A549 (cell line): ENCODE results near the gene ZC2HC1B. TPM values are rescaled to one million over a fixed set of nuclear protein-coding genes. Genes with fewer than 3 reads are reported as not detected.

Source experiments
- ATAC-seq, 2 experiments: fragments of 200-7000 bp in 1 of 2; fragments of >200 bp in 1 of 2; cut with Nextera tagmentation in 1 of 2; cut with Tn5 transposase in 1 of 2; 3 replicates each; pipeline versions ENCODE4 v1.8.0 to v1.9.1; 2018 to 2020; ENCODE audit warnings: mild to moderate bottlenecking in 1 of 2, moderate library complexity in 1 of 2
- CTCF ChIA-PET: fragments of 300-600 bp; sonication (Branson Sonifier 250); formaldehyde crosslinking; extraction: SDS; loops from one replicate; lab custom pipeline; 2021; ENCODE audit warnings: antibody characterized with exemption, inconsistent platforms; lab: Yijun Ruan, JAX
- POLR2A ChIA-PET: fragments of 350-600 bp; formaldehyde crosslinking; extraction: SDS; loops from one replicate; lab custom pipeline; 2021; ENCODE audit warnings: antibody characterized with exemption, inconsistent platforms; lab: Yijun Ruan, JAX
- DNase-seq, 2 experiments: peaks; one replicate each; pipeline versions ENCODE4 v3.0.0 to v3.0.0-alpha.2; 2011 to 2016; ENCODE audit warnings: low read depth in 1 of 2, low spot score in 1 of 2
- FAIRE-seq: peaks from 2 replicates; lab custom pipeline; 2011; peaks lifted over from hg19 to GRCh38; lab: Jason Lieb, UNC
- H3K27ac ChIP-seq, 2 experiments: fragments of >200 bp; sonication (Bioruptor Twin); formaldehyde crosslinking; 3 replicates each; pipeline ENCODE4 v1.5.1; 2016 to 2017
- H3K4me1 ChIP-seq: fragments of >200 bp; sonication (Bioruptor Twin); formaldehyde crosslinking; 3 replicates; pipeline ENCODE4 v1.6.1; 2016
- H3K4me2 ChIP-seq: fragments of >200 bp; sonication (Bioruptor Twin); formaldehyde crosslinking; 3 replicates; pipeline ENCODE4 v1.6.1; 2016
- H3K4me3 ChIP-seq: fragments of >200 bp; sonication (Bioruptor Twin); formaldehyde crosslinking; 3 replicates; pipeline ENCODE4 v1.5.1; 2016
- H3K9me3 ChIP-seq: fragments of >200 bp; sonication (Bioruptor Twin); formaldehyde crosslinking; 3 replicates; pipeline ENCODE4 v1.6.1; 2016
- ESRRA ChIP-seq: fragments of 150-350 bp; IDR thresholded peaks from 2 replicates; pipeline ENCODE4 v1.6.1; 2014; ENCODE audit warnings: mild to moderate bottlenecking, low read length, borderline replicate concordance
- FOSB ChIP-seq: fragments of 250-450 bp; sonication (Bioruptor Pico); IDR thresholded peaks from 2 replicates; pipeline ENCODE4 v1.5.0; 2020; ENCODE audit warnings: mild to moderate bottlenecking, moderate library complexity
- FOXS1 ChIP-seq: fragments of 250-450 bp; sonication (Bioruptor Pico); IDR thresholded peaks from 2 replicates; pipeline ENCODE4 v1.5.0; 2020; ENCODE audit warnings: mild to moderate bottlenecking, moderate library complexity
- JUN ChIP-seq, 2 experiments: fragments of >200 bp; sonication (Bioruptor Twin); formaldehyde crosslinking; IDR thresholded peaks; 2 replicates in 1 of 2; 3 replicates in 1 of 2; pipeline ENCODE4 v1.6.1; 2016 to 2017
- MAFK ChIP-seq: fragments of 450-650 bp; IDR thresholded peaks from 2 replicates; pipeline ENCODE4 v1.6.1; 2014; ENCODE audit not compliant: partially characterized antibody
- NFE2L2 ChIP-seq: fragments of 150-350 bp; conservative IDR thresholded peaks from 2 replicates; pipeline ENCODE4 v1.6.1; 2014; ENCODE audit warnings: low read length
- POLR2A ChIP-seq: IDR thresholded peaks from 2 replicates; pipeline ENCODE4 v1.6.1; 2012; ENCODE audit warnings: mild to moderate bottlenecking, low read length
- RCOR1 ChIP-seq: fragments of 150-350 bp; IDR thresholded peaks from 2 replicates; pipeline ENCODE4 v1.6.1; 2014; ENCODE audit warnings: antibody characterized with exemption, low read length, low read depth
- RFX5 ChIP-seq: fragments of 450-650 bp; IDR thresholded peaks from 2 replicates; pipeline ENCODE4 v1.7.1; 2014; ENCODE audit warnings: antibody characterized with exemption, mild to moderate bottlenecking, moderate library complexity
- RNF2 ChIP-seq: fragments of 200-600 bp; sonication (generic); IDR thresholded peaks from 2 replicates; pipeline ENCODE4 v1.6.1; 2016; ENCODE audit warnings: low read depth, mild to moderate bottlenecking, antibody characterized with exemption, moderate library complexity, borderline replicate concordance
- ZFP36 ChIP-seq: fragments of 450-650 bp; IDR thresholded peaks from 2 replicates; pipeline ENCODE4 v1.6.1; 2014; ENCODE audit warnings: borderline replicate concordance; ENCODE audit not compliant: partially characterized antibody
- WGBS: methylation state at CpG from one replicate; pipeline ENCODE4 v1.1.6; 2017; ENCODE audit errors: missing lambda C conversion rate; 5-methylcytosine and 5-hydroxymethylcytosine counted together
- polyA plus RNA-seq, 4 experiments: library from polyadenylated mRNA; depleted of rRNA in 3 of 4; stranded (reverse); fragments of >200 nt; fragmentation: RNase III in 1 of 4; extraction: RNeasy Plus Mini Kit Qiagen cat#74134 plus additional on column Dnase treatment in 1 of 4; gene quantifications; 2 replicates in 3 of 4; 3 replicates in 1 of 4; pipeline ENCODE4 v1.2.3, GENCODE V29; 2011 to 2017
- TF ChIP-seq, protein P1 (sequence below): fragments of 200-600 bp; sonication (generic); IDR thresholded peaks from 2 replicates; pipeline ENCODE4 v1.6.1; 2016; ENCODE audit warnings: antibody characterized with exemption, mild to moderate bottlenecking, moderate library complexity
- TF ChIP-seq, protein P2 (sequence below): fragments of 250-450 bp; sonication (Bioruptor Pico); IDR thresholded peaks from 2 replicates; pipeline ENCODE4 v1.5.0; 2021; ENCODE audit warnings: mild to moderate bottlenecking, moderate library complexity, borderline replicate concordance

Gene ZC2HC1B
- polyA plus RNA-seq, 2 of the 4 experiments (the other 2 are of a cell fraction): not detected

DNA sequence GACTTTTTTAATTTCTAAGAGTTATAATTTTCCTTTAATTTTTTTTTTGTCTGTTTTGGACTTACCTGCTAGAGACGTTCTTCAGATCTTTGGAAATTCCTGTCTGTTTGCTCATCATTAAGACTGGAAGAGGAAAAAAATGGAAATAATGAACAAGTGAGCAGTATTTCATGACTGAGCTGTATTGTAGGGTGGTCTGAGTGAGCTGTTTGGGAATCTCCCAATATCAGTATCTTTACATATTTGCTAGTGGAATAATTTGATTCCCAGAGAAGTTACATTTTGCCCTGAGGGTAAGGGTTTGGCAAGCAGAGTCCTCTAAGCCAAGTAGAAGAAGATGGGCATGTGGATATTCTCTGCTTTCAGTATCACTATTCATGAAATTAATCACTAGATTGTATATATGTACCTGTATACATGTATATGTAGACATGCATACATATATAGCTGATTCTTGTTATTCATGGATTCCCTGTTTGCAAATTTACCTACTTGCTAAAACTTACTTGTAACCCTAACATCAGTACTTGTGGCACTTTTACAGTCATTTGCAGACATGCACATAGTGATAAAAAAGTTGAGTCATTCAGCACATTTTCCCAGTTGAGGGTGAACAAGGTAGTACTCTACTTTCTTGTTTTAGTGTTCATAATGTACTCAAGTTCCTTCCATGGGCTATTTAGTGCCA lies 13.5 kb downstream of the ZC2HC1B start (continued):
- TF ChIP-seq, protein P1, sequence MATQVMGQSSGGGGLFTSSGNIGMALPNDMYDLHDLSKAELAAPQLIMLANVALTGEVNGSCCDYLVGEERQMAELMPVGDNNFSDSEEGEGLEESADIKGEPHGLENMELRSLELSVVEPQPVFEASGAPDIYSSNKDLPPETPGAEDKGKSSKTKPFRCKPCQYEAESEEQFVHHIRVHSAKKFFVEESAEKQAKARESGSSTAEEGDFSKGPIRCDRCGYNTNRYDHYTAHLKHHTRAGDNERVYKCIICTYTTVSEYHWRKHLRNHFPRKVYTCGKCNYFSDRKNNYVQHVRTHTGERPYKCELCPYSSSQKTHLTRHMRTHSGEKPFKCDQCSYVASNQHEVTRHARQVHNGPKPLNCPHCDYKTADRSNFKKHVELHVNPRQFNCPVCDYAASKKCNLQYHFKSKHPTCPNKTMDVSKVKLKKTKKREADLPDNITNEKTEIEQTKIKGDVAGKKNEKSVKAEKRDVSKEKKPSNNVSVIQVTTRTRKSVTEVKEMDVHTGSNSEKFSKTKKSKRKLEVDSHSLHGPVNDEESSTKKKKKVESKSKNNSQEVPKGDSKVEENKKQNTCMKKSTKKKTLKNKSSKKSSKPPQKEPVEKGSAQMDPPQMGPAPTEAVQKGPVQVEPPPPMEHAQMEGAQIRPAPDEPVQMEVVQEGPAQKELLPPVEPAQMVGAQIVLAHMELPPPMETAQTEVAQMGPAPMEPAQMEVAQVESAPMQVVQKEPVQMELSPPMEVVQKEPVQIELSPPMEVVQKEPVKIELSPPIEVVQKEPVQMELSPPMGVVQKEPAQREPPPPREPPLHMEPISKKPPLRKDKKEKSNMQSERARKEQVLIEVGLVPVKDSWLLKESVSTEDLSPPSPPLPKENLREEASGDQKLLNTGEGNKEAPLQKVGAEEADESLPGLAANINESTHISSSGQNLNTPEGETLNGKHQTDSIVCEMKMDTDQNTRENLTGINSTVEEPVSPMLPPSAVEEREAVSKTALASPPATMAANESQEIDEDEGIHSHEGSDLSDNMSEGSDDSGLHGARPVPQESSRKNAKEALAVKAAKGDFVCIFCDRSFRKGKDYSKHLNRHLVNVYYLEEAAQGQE: no peak
- TF ChIP-seq POLR2A: no peak
- no peak for TF ChIP-seq FOXS1 (CRISPR knock-in tag)

DNA sequence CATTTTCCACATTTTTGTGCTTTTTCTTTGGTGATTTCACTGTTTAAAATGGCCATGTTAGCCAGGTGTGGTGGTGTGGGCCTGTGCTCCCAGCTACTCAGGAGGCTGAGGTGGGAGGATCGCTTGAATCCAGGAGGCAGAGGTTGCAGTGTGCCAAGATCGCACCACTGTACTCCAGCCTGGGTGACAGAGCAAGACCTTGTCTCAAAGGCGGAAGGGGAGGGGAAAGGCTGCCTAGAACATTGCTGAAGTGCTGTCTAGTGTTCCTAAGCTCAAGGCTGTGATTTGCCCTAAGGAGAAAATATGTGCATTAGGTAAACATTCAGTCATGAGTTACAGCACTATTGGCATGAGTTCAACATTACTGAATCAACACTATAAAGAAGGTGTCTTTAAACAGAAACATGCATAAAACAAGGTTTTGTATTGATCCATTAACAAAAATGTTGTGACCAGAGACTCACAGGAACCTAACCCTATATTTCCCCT lies 14.0 kb downstream of the ZC2HC1B start:
- H3K27ac ChIP-seq: no peak overlapping the region
- CTCF ChIA-PET: no interaction called here
- no peak for FAIRE-seq
- H3K4me1 ChIP-seq: no peaks in the 10 kb centered on the region
- no peak overlapping the region for H3K4me2 ChIP-seq
- ATAC-seq: no peak
- 90% methylated on average over 3 of the region's 3 CpGs for whole genome bisulfite sequencing
- no peak overlapping the region for H3K4me3 ChIP-seq
- no peak for TF ChIP-seq ESRRA
- POLR2A ChIA-PET: no interaction called here
- H3K9me3 ChIP-seq: peaks cover 7% of the 10 kb centered on the region; the same call in 1 of the 3 replicates
- DNase-seq: peak in 1 of 2 experiments; percentile 5

DNA sequence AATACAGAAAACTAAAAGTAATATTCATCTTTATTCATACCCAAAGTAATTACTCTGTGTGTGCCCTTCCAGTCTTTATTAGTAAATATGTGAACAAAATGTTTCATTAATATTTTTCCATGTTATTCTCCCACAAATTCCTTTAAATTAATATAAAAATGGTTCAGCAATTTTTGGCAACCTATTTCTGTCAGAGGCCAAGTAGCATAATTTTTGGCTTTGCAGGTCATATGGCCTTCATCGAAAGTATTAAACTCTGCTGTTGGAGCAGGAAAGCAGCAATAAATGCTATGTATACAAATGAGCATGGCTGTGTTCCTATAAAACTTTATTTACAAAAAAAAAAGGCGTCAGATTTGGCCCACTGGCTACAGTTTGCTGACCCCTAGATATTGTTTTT lies 16.1 kb downstream of the ZC2HC1B start:
- no peak for FAIRE-seq
- Histone ChIP-seq H3K9me3 (0 out of 3 replicates have a peak, but pooled peaks cover 1% of the 10 kb centered on the region), H3K4me2 (no peak overlapping the region), H3K4me3 (no peak overlapping the region), H3K4me1 (no peaks in the 10 kb centered on the region), H3K27ac (no peak overlapping the region)
- ChIA-PET POLR2A (no interaction called here), CTCF (no interaction called here)
- no peak for ATAC-seq
- 53% methylated on average over 2 of the region's 2 CpGs for WGBS
- DNase-seq: no peak
- TF ChIP-seq JUN (IDR thresholded peaks at IDR 0.05) (no peak), RFX5 (no peak), RNF2 (no peak), FOSB (no peak), RCOR1 (no peak), NFE2L2 (no peak), FOXS1 (CRISPR knock-in tag) (no peak), ZFP36 (no peak), MAFK (no peak)
- TF ChIP-seq, protein P2, sequence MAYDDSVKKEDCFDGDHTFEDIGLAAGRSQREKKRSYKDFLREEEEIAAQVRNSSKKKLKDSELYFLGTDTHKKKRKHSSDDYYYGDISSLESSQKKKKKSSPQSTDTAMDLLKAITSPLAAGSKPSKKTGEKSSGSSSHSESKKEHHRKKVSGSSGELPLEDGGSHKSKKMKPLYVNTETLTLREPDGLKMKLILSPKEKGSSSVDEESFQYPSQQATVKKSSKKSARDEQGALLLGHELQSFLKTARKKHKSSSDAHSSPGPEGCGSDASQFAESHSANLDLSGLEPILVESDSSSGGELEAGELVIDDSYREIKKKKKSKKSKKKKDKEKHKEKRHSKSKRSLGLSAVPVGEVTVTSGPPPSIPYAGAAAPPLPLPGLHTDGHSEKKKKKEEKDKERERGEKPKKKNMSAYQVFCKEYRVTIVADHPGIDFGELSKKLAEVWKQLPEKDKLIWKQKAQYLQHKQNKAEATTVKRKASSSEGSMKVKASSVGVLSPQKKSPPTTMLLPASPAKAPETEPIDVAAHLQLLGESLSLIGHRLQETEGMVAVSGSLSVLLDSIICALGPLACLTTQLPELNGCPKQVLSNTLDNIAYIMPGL (CRISPR knock-in tag): no peak
- TF ChIP-seq, protein P1: no peak
